GM23338 (cell line): ENCODE data around the gene PLCG2. TPM values are rescaled to one million over a fixed set of nuclear protein-coding genes. Genes with fewer than 3 reads are reported as not detected.

Experiments used
- ATAC-seq: fragments of 200-7000 bp; cut with Tn5 transposase; 3 replicates; pipeline ENCODE4 v1.9.1; 2020
- DNase-seq: peaks from one replicate; pipeline ENCODE4 v3.0.0-alpha.2; 2015; ENCODE audit warnings: low spot score
- H2AFZ ChIP-seq: fragments of 200-600 bp; sonication (generic); 2 replicates; pipeline ENCODE4 v1.8.0; 2016; ENCODE audit warnings: antibody characterized with exemption, mild to moderate bottlenecking, moderate library complexity
- H3F3A ChIP-seq: fragments of 200-600 bp; sonication (generic); replicated peaks from 2 replicates; pipeline ENCODE4 v1.8.0; 2017; ENCODE audit warnings: antibody characterized with exemption, mixed run types, low read depth
- H3K27ac ChIP-seq: fragments of 200-600 bp; sonication (generic); 2 replicates; pipeline ENCODE4 v1.6.1; 2016; ENCODE audit warnings: low read depth
- H3K27me3 ChIP-seq: fragments of 200-600 bp; sonication (generic); 2 replicates; pipeline ENCODE4 v1.8.0; 2016; ENCODE audit warnings: mild to moderate bottlenecking, mixed run types, moderate library complexity; ENCODE audit not compliant: insufficient read depth
- H3K36me3 ChIP-seq: fragments of 200-600 bp; sonication (generic); 2 replicates; pipeline ENCODE4 v1.8.0; 2016; ENCODE audit warnings: mild to moderate bottlenecking; ENCODE audit not compliant: insufficient read depth
- H3K4me1 ChIP-seq: fragments of 200-600 bp; sonication (generic); 2 replicates; pipeline ENCODE4 v1.8.0; 2016; ENCODE audit warnings: mild to moderate bottlenecking, moderate library complexity; ENCODE audit not compliant: insufficient read depth
- H3K4me2 ChIP-seq: fragments of 200-600 bp; sonication (generic); 2 replicates; pipeline ENCODE4 v1.7.1; 2017; ENCODE audit warnings: mixed run types
- H3K4me3 ChIP-seq: fragments of 200-600 bp; sonication (generic); 2 replicates; pipeline ENCODE4 v1.6.1; 2016; ENCODE audit warnings: mixed run types
- H3K79me2 ChIP-seq: fragments of 200-600 bp; sonication (generic); replicated peaks from 2 replicates; pipeline ENCODE4 v1.8.0; 2017; ENCODE audit warnings: mild to moderate bottlenecking; ENCODE audit not compliant: insufficient read depth
- H3K9me2 ChIP-seq: fragments of 200-600 bp; sonication (generic); 2 replicates; pipeline ENCODE4 v1.8.0; 2017; ENCODE audit not compliant: insufficient read depth
- H4K20me1 ChIP-seq: fragments of 200-600 bp; sonication (generic); replicated peaks from 2 replicates; pipeline ENCODE4 v1.8.0; 2017; ENCODE audit warnings: mild to moderate bottlenecking; ENCODE audit not compliant: insufficient read depth
- H3K27ac Mint-ChIP-seq: 2 replicates; pipeline ENCODE4 v1.8.0; 2020; ENCODE audit warnings: inconsistent platforms, mild to moderate bottlenecking, moderate library complexity, mixed read lengths
- H3K27me3 Mint-ChIP-seq: 3 replicates; pipeline ENCODE4 v1.8.0; 2022; ENCODE audit warnings: low read depth, mild to moderate bottlenecking, moderate library complexity, mixed read lengths, inconsistent platforms; ENCODE audit not compliant: insufficient read depth, poor library complexity
- H3K36me3 Mint-ChIP-seq: 3 replicates; pipeline ENCODE4 v1.8.0; 2021; ENCODE audit warnings: low read depth, mild to moderate bottlenecking, inconsistent platforms, moderate library complexity, mixed read lengths
- H3K4me1 Mint-ChIP-seq: 3 replicates; pipeline ENCODE4 v1.8.0; 2020; ENCODE audit warnings: mild to moderate bottlenecking, inconsistent platforms, mixed read lengths
- H3K4me3 Mint-ChIP-seq: 3 replicates; pipeline ENCODE4 v1.8.0; 2021; ENCODE audit warnings: moderate library complexity, mild to moderate bottlenecking, inconsistent platforms, mixed read lengths
- H3K9me3 Mint-ChIP-seq: 3 replicates; pipeline ENCODE4 v1.8.0; 2020; ENCODE audit warnings: moderate library complexity, mild to moderate bottlenecking, inconsistent platforms, mixed read lengths
- CREB1 ChIP-seq: fragments of 250-450 bp; sonication (Bioruptor Pico); IDR thresholded peaks from 2 replicates; pipeline ENCODE4 v1.5.0; 2020; ENCODE audit warnings: low read depth, mild to moderate bottlenecking, moderate library complexity
- CTCF ChIP-seq, 2 experiments: fragments of 200-600 bp in 1 of 2; sonication (generic) in 1 of 2; conservative IDR thresholded peaks; 2 replicates each; pipeline versions ENCODE4 v1.5.1 to v1.6.1; 2016 to 2017; ENCODE audit warnings: antibody characterized with exemption in 2 of 2, low read depth in 2 of 2, mild to moderate bottlenecking in 2 of 2, moderate library complexity in 1 of 2
- ETS1 ChIP-seq: IDR thresholded peaks from 2 replicates; pipeline ENCODE4 v1.6.1; 2016; ENCODE audit warnings: antibody characterized with exemption
- EZH2 ChIP-seq: fragments of 200-600 bp; sonication (generic); IDR thresholded peaks from one replicate; pipeline ENCODE4 v1.8.0; 2017; ENCODE audit warnings: antibody characterized with exemption, mild to moderate bottlenecking, low read depth; ENCODE audit not compliant: unreplicated experiment
- EZH2phosphoT487 ChIP-seq: fragments of 200-600 bp; sonication (generic); IDR thresholded peaks from one replicate; pipeline ENCODE4 v1.8.1; 2018; ENCODE audit warnings: antibody characterized with exemption; ENCODE audit not compliant: unreplicated experiment
- JUNB ChIP-seq: IDR thresholded peaks from one replicate; pipeline ENCODE4 v1.6.1; 2016; ENCODE audit warnings: antibody characterized with exemption; ENCODE audit not compliant: unreplicated experiment
- NANOG ChIP-seq: IDR thresholded peaks from 2 replicates; pipeline ENCODE4 v1.6.1; 2016; ENCODE audit warnings: antibody characterized with exemption, borderline replicate concordance
- POLR2AphosphoS5 ChIP-seq: IDR thresholded peaks from 2 replicates; pipeline ENCODE4 v1.6.1; 2016; ENCODE audit warnings: antibody characterized with exemption, low read depth
- REST ChIP-seq: IDR thresholded peaks from one replicate; pipeline ENCODE4 v1.6.1; 2018; ENCODE audit warnings: antibody characterized with exemption; ENCODE audit not compliant: unreplicated experiment
- STAT1 ChIP-seq: IDR thresholded peaks from one replicate; pipeline ENCODE4 v1.6.1; 2016; ENCODE audit warnings: antibody characterized with exemption; ENCODE audit not compliant: unreplicated experiment
- ZNF114 ChIP-seq: fragments of 250-450 bp; sonication (Bioruptor Pico); IDR thresholded peaks from 2 replicates; pipeline ENCODE4 v1.5.0; 2020; ENCODE audit warnings: mild to moderate bottlenecking, moderate library complexity
- ZNF331 ChIP-seq: fragments of 250-450 bp; sonication (Bioruptor Pico); IDR thresholded peaks from 2 replicates; pipeline ENCODE4 v1.5.0; 2020; ENCODE audit warnings: low read depth, mild to moderate bottlenecking, moderate library complexity
- ZNF462 ChIP-seq: fragments of 250-450 bp; sonication (Bioruptor Pico); IDR thresholded peaks from 2 replicates; pipeline ENCODE4 v1.5.0; 2020; ENCODE audit warnings: mild to moderate bottlenecking, moderate library complexity
- polyA plus RNA-seq: library from polyadenylated mRNA; unstranded; fragments of >200 nt; fragmentation: Nextera tagmentation; extraction: Ambion mirVana; gene quantifications from 2 replicates; pipeline ENCODE4 v1.2.1, GENCODE V29; 2016
- total RNA-seq: library from RNA; depleted of rRNA; stranded (reverse); fragments of >200 nt; shearing (Covaris generic); gene quantifications from 2 replicates; pipeline ENCODE4 v1.2.3, GENCODE V29; 2014

The PLCG2 gene
- total and polyA plus RNA-seq, 2 experiments from 2014 or later, result 2.4 to 5.9 TPM

- Mint-ChIP-seq H3K27me3 (no peaks in the 10 kb centered on the region), H3K36me3 (no peaks in the 10 kb centered on the region), H3K4me1 (no peaks in the 10 kb centered on the region), H3K9me3 (no peaks in the 10 kb centered on the region; the same call in 2 of the 3 replicates), H3K4me3 (no peak overlapping the region), H3K27ac (no peak overlapping the region)
- DNase-seq, result no peak
- Histone ChIP-seq H3K79me2 (no peaks in the 10 kb centered on the region), H2AFZ (no peak overlapping the region), H4K20me1 (no peaks in the 10 kb centered on the region), H3K27me3 (no peaks in the 10 kb centered on the region), H3K4me1 (no peaks in the 10 kb centered on the region), H3K4me3 (no peak overlapping the region), H3K27ac (no peak overlapping the region), H3K4me2 (no peak overlapping the region), H3K36me3 (no peaks in the 10 kb centered on the region), H3K9me2 (no peaks in the 10 kb centered on the region; the same call in 1 of the 2 replicates), H3F3A (no peaks in the 10 kb centered on the region)
- TF ChIP-seq JUNB, result no peak
- TF ChIP-seq EZH2, result no peak
- TF ChIP-seq CTCF (conservative IDR thresholded peaks at IDR 0.05; ENCODE audit: low read depth in 2 of 2), result no peak
- TF ChIP-seq EZH2phosphoT487, result no peak
- TF ChIP-seq ZNF462 (CRISPR knock-in tag), result no peak
- TF ChIP-seq REST, result no peak
- no peak for TF ChIP-seq ZNF114
- TF ChIP-seq POLR2AphosphoS5, result no peak
- no peak for TF ChIP-seq ETS1
- TF ChIP-seq CREB1 (CRISPR knock-in tag), result no peak
- no peak for TF ChIP-seq ZNF331
- TF ChIP-seq NANOG, result no peak
- TF ChIP-seq STAT1, result no peak
- no peak for ATAC-seq
Measured at GRCh38 chr16:81921843-81922584, 142.9 kb downstream of the PLCG2 start.
